ENCODE results near the gene HELT. TPM values are rescaled to one million over a fixed set of nuclear protein-coding genes. Genes with fewer than 3 reads are reported as not detected.

Gene HELT
- polyA plus RNA-seq, 3 donors, result not detected

GRCh38 chr4:185053746-185054145 lies 35.5 kb downstream of the HELT start:
- Histone ChIP-seq H3K79me2 (ENCODE audit: insufficient read depth, low read length) (no peaks in the 10 kb centered on the region), H3K4me1 (ENCODE audit: control insufficient read depth in 1 of 2, insufficient read depth in 2 of 2, low read length in 2 of 2) (no peaks in the 10 kb centered on the region), H3K4me2 (replicated peaks; ENCODE audit: extremely low read depth, low read length, poor library complexity, severe bottlenecking) (no peak overlapping the region), H3K36me3 (replicated peaks in 1 of 2; ENCODE audit: control insufficient read depth in 1 of 2, insufficient read depth in 2 of 2, low read length in 2 of 2) (no peaks in the 10 kb centered on the region), H3K4me3 (replicated peaks in 1 of 3; ENCODE audit: low read depth in 2 of 3, low read length in 3 of 3) (no peak overlapping the region), H3K9ac (ENCODE audit: insufficient read depth, low read length, poor library complexity, severe bottlenecking) (no peak overlapping the region), H3K9me3 (replicated peaks in 1 of 2; ENCODE audit: control insufficient read depth in 1 of 2, insufficient read depth in 1 of 2, low read length in 2 of 2) (peaks cover 0 to 7% of the 10 kb centered on the region in 2 donors), H3K27ac (ENCODE audit: low read depth in 1 of 2, low read length in 2 of 2) (no peak overlapping the region), H4K20me1 (ENCODE audit: insufficient read depth, low read length) (no peaks in the 10 kb centered on the region), H2AFZ (ENCODE audit: insufficient read depth, low read depth, low read length, poor library complexity, severe bottlenecking) (no peak overlapping the region), H3K27me3 (ENCODE audit: control insufficient read depth in 2 of 2, insufficient read depth in 2 of 2, low read length in 2 of 2) (peaks cover 0 to 1% of the 10 kb centered on the region in 2 donors)
- Mint-ChIP-seq H3K9me3 (peaks cover 3 to 21% (median 6%) of the 10 kb centered on the region in 7 donors), H3K4me1 (no peaks in the 10 kb centered on the region), H3K27me3 (ENCODE audit: low read depth in 3 of 3) (peaks cover 9 to 20% (median 9%) of the 10 kb centered on the region in 3 donors), H3K36me3 (no peaks in the 10 kb centered on the region), H3K4me3 (no peak overlapping the region), H3K27ac (no peak overlapping the region)
- no peak for DNase-seq
- WGBS (ENCODE audit: insufficient coverage), result 97% methylated on average over 12 of the region's 14 CpGs
- intact Hi-C loops (cut with micrococcal nuclease), result no loop called here
- TF ChIP-seq, protein P1, sequence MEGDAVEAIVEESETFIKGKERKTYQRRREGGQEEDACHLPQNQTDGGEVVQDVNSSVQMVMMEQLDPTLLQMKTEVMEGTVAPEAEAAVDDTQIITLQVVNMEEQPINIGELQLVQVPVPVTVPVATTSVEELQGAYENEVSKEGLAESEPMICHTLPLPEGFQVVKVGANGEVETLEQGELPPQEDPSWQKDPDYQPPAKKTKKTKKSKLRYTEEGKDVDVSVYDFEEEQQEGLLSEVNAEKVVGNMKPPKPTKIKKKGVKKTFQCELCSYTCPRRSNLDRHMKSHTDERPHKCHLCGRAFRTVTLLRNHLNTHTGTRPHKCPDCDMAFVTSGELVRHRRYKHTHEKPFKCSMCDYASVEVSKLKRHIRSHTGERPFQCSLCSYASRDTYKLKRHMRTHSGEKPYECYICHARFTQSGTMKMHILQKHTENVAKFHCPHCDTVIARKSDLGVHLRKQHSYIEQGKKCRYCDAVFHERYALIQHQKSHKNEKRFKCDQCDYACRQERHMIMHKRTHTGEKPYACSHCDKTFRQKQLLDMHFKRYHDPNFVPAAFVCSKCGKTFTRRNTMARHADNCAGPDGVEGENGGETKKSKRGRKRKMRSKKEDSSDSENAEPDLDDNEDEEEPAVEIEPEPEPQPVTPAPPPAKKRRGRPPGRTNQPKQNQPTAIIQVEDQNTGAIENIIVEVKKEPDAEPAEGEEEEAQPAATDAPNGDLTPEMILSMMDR (IDR thresholded peaks at IDR 0.05), result no peak

GRCh38 chr4:185054272-185054671 lies 36.0 kb downstream of the HELT start:
- H3K27me3 ChIP-seq (ENCODE audit: control insufficient read depth in 2 of 2, insufficient read depth in 2 of 2, low read length in 2 of 2), result peaks cover 0 to 3% of the 10 kb centered on the region in 2 donors
- H3K27ac ChIP-seq (ENCODE audit: low read depth in 1 of 2, low read length in 2 of 2), result no peak overlapping the region
- H3K4me1 Mint-ChIP-seq, result no peaks in the 10 kb centered on the region
- peaks cover 9 to 20% (median 9%) of the 10 kb centered on the region in 3 donors for H3K27me3 Mint-ChIP-seq (ENCODE audit: low read depth in 3 of 3)
- no peak overlapping the region for H3K4me2 ChIP-seq (replicated peaks; ENCODE audit: extremely low read depth, low read length, poor library complexity, severe bottlenecking)
- no peak overlapping the region for H2AFZ ChIP-seq (ENCODE audit: insufficient read depth, low read depth, low read length, poor library complexity, severe bottlenecking)
- no peak overlapping the region for H3K27ac Mint-ChIP-seq
- no peaks in the 10 kb centered on the region for H3K4me1 ChIP-seq (ENCODE audit: control insufficient read depth in 1 of 2, insufficient read depth in 2 of 2, low read length in 2 of 2)
- DNase-seq, result no peak
- H3K9ac ChIP-seq (ENCODE audit: insufficient read depth, low read length, poor library complexity, severe bottlenecking), result no peak overlapping the region
- intact Hi-C loops (cut with micrococcal nuclease), result no loop called here
- no peak overlapping the region for H3K4me3 ChIP-seq (replicated peaks in 1 of 3; ENCODE audit: low read depth in 2 of 3, low read length in 3 of 3)
- WGBS (ENCODE audit: insufficient coverage), result no CpG with 5 or more reads among the region's 5 CpGs
- no peak overlapping the region for H3K4me3 Mint-ChIP-seq
- no peaks in the 10 kb centered on the region for H4K20me1 ChIP-seq (ENCODE audit: insufficient read depth, low read length)
- TF ChIP-seq, protein P1 (IDR thresholded peaks at IDR 0.05), result no peak
- H3K36me3 ChIP-seq (replicated peaks in 1 of 2; ENCODE audit: control insufficient read depth in 1 of 2, insufficient read depth in 2 of 2, low read length in 2 of 2), result no peaks in the 10 kb centered on the region
- H3K9me3 Mint-ChIP-seq, result peaks cover 3 to 21% (median 6%) of the 10 kb centered on the region in 7 donors
- no peaks in the 10 kb centered on the region for H3K36me3 Mint-ChIP-seq
- no peaks in the 10 kb centered on the region for H3K79me2 ChIP-seq (ENCODE audit: insufficient read depth, low read length)
- H3K9me3 ChIP-seq (replicated peaks in 1 of 2; ENCODE audit: control insufficient read depth in 1 of 2, insufficient read depth in 1 of 2, low read length in 2 of 2), result peaks cover 0 to 7% of the 10 kb centered on the region in 2 donors

Data from CD14-positive monocyte (primary cell).